Measurements from ENCODE around the gene MUC3A.

DNA sequence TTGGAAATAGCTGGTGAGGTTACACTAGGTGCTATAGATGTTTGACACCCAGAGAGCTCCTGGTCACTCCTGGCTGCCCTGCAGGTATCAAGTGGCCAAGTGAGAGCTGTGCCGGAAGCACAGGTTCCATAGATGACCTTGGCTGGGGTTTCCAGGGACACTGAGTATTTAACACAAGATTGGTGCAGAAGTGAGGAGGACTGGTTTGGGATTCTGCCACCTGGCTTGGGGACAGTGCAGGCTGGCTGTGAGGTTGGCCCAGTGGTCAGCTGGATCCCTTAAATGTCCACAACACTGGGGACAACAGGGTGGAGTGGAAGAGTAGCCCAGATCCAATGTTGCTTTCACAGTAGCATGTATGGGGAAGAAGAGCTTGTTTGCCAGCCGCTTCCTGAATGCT lies 48.4 kb upstream of the MUC3A start:
- TF ChIP-seq, protein P1, sequence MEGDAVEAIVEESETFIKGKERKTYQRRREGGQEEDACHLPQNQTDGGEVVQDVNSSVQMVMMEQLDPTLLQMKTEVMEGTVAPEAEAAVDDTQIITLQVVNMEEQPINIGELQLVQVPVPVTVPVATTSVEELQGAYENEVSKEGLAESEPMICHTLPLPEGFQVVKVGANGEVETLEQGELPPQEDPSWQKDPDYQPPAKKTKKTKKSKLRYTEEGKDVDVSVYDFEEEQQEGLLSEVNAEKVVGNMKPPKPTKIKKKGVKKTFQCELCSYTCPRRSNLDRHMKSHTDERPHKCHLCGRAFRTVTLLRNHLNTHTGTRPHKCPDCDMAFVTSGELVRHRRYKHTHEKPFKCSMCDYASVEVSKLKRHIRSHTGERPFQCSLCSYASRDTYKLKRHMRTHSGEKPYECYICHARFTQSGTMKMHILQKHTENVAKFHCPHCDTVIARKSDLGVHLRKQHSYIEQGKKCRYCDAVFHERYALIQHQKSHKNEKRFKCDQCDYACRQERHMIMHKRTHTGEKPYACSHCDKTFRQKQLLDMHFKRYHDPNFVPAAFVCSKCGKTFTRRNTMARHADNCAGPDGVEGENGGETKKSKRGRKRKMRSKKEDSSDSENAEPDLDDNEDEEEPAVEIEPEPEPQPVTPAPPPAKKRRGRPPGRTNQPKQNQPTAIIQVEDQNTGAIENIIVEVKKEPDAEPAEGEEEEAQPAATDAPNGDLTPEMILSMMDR (IDR thresholded peaks at IDR 0.05): no peak
- TF ChIP-seq MXI1 (IDR thresholded peaks at IDR 0.05; ENCODE audit: low read depth, low read length) (no peak), YY1 (IDR thresholded peaks at IDR 0.05; ENCODE audit: low read depth) (no peak), POLR2AphosphoS5 (IDR thresholded peaks at IDR 0.05; ENCODE audit: low read depth, low read length) (no peak), GABPA (IDR thresholded peaks at IDR 0.05; ENCODE audit: low read depth) (no peak), EP300 (IDR thresholded peaks at IDR 0.05; ENCODE audit: borderline replicate concordance in 1 of 2, low read depth in 1 of 2, low read length in 1 of 2) (no peak), FOSL2 (IDR thresholded peaks at IDR 0.05; ENCODE audit: borderline replicate concordance, low read depth) (no peak)
- TF ChIP-seq, protein P2, sequence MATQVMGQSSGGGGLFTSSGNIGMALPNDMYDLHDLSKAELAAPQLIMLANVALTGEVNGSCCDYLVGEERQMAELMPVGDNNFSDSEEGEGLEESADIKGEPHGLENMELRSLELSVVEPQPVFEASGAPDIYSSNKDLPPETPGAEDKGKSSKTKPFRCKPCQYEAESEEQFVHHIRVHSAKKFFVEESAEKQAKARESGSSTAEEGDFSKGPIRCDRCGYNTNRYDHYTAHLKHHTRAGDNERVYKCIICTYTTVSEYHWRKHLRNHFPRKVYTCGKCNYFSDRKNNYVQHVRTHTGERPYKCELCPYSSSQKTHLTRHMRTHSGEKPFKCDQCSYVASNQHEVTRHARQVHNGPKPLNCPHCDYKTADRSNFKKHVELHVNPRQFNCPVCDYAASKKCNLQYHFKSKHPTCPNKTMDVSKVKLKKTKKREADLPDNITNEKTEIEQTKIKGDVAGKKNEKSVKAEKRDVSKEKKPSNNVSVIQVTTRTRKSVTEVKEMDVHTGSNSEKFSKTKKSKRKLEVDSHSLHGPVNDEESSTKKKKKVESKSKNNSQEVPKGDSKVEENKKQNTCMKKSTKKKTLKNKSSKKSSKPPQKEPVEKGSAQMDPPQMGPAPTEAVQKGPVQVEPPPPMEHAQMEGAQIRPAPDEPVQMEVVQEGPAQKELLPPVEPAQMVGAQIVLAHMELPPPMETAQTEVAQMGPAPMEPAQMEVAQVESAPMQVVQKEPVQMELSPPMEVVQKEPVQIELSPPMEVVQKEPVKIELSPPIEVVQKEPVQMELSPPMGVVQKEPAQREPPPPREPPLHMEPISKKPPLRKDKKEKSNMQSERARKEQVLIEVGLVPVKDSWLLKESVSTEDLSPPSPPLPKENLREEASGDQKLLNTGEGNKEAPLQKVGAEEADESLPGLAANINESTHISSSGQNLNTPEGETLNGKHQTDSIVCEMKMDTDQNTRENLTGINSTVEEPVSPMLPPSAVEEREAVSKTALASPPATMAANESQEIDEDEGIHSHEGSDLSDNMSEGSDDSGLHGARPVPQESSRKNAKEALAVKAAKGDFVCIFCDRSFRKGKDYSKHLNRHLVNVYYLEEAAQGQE (IDR thresholded peaks at IDR 0.05; ENCODE audit: low read depth, low read length): no peak
